GM23338 (cell line): ENCODE measurements around the gene ODAD3. TPM values are rescaled to one million over a fixed set of nuclear protein-coding genes. Genes with fewer than 3 reads are reported as not detected.
"Not testable (repeated sequence)": the region's sequence is repeated elsewhere in the genome, so short reads cannot be mapped to it uniquely, and the experiment has no call there.

Experiments used
- ATAC-seq: fragments of 200-7000 bp; cut with Tn5 transposase; 3 replicates; pipeline ENCODE4 v1.9.1; 2020
- DNase-seq: peaks from one replicate; pipeline ENCODE4 v3.0.0-alpha.2; 2015; ENCODE audit warnings: low spot score
- H2AFZ ChIP-seq: fragments of 200-600 bp; sonication (generic); 2 replicates; pipeline ENCODE4 v1.8.0; 2016; ENCODE audit warnings: antibody characterized with exemption, mild to moderate bottlenecking, moderate library complexity
- H3F3A ChIP-seq: fragments of 200-600 bp; sonication (generic); replicated peaks from 2 replicates; pipeline ENCODE4 v1.8.0; 2017; ENCODE audit warnings: antibody characterized with exemption, mixed run types, low read depth
- H3K27ac ChIP-seq: fragments of 200-600 bp; sonication (generic); 2 replicates; pipeline ENCODE4 v1.6.1; 2016; ENCODE audit warnings: low read depth
- H3K27me3 ChIP-seq: fragments of 200-600 bp; sonication (generic); 2 replicates; pipeline ENCODE4 v1.8.0; 2016; ENCODE audit warnings: mild to moderate bottlenecking, mixed run types, moderate library complexity; ENCODE audit not compliant: insufficient read depth
- H3K36me3 ChIP-seq: fragments of 200-600 bp; sonication (generic); 2 replicates; pipeline ENCODE4 v1.8.0; 2016; ENCODE audit warnings: mild to moderate bottlenecking; ENCODE audit not compliant: insufficient read depth
- H3K4me1 ChIP-seq: fragments of 200-600 bp; sonication (generic); 2 replicates; pipeline ENCODE4 v1.8.0; 2016; ENCODE audit warnings: mild to moderate bottlenecking, moderate library complexity; ENCODE audit not compliant: insufficient read depth
- H3K4me2 ChIP-seq: fragments of 200-600 bp; sonication (generic); 2 replicates; pipeline ENCODE4 v1.7.1; 2017; ENCODE audit warnings: mixed run types
- H3K4me3 ChIP-seq: fragments of 200-600 bp; sonication (generic); 2 replicates; pipeline ENCODE4 v1.6.1; 2016; ENCODE audit warnings: mixed run types
- H3K79me2 ChIP-seq: fragments of 200-600 bp; sonication (generic); replicated peaks from 2 replicates; pipeline ENCODE4 v1.8.0; 2017; ENCODE audit warnings: mild to moderate bottlenecking; ENCODE audit not compliant: insufficient read depth
- H3K9me2 ChIP-seq: fragments of 200-600 bp; sonication (generic); 2 replicates; pipeline ENCODE4 v1.8.0; 2017; ENCODE audit not compliant: insufficient read depth
- H4K20me1 ChIP-seq: fragments of 200-600 bp; sonication (generic); replicated peaks from 2 replicates; pipeline ENCODE4 v1.8.0; 2017; ENCODE audit warnings: mild to moderate bottlenecking; ENCODE audit not compliant: insufficient read depth
- H3K27ac Mint-ChIP-seq: 2 replicates; pipeline ENCODE4 v1.8.0; 2020; ENCODE audit warnings: inconsistent platforms, mild to moderate bottlenecking, moderate library complexity, mixed read lengths
- H3K27me3 Mint-ChIP-seq: 3 replicates; pipeline ENCODE4 v1.8.0; 2022; ENCODE audit warnings: low read depth, mild to moderate bottlenecking, moderate library complexity, mixed read lengths, inconsistent platforms; ENCODE audit not compliant: insufficient read depth, poor library complexity
- H3K36me3 Mint-ChIP-seq: 3 replicates; pipeline ENCODE4 v1.8.0; 2021; ENCODE audit warnings: low read depth, mild to moderate bottlenecking, inconsistent platforms, moderate library complexity, mixed read lengths
- H3K4me1 Mint-ChIP-seq: 3 replicates; pipeline ENCODE4 v1.8.0; 2020; ENCODE audit warnings: mild to moderate bottlenecking, inconsistent platforms, mixed read lengths
- H3K4me3 Mint-ChIP-seq: 3 replicates; pipeline ENCODE4 v1.8.0; 2021; ENCODE audit warnings: moderate library complexity, mild to moderate bottlenecking, inconsistent platforms, mixed read lengths
- H3K9me3 Mint-ChIP-seq: 3 replicates; pipeline ENCODE4 v1.8.0; 2020; ENCODE audit warnings: moderate library complexity, mild to moderate bottlenecking, inconsistent platforms, mixed read lengths
- CREB1 ChIP-seq: fragments of 250-450 bp; sonication (Bioruptor Pico); IDR thresholded peaks from 2 replicates; pipeline ENCODE4 v1.5.0; 2020; ENCODE audit warnings: low read depth, mild to moderate bottlenecking, moderate library complexity
- CTCF ChIP-seq, 2 experiments: fragments of 200-600 bp in 1 of 2; sonication (generic) in 1 of 2; conservative IDR thresholded peaks; 2 replicates each; pipeline versions ENCODE4 v1.5.1 to v1.6.1; 2016 to 2017; ENCODE audit warnings: antibody characterized with exemption in 2 of 2, low read depth in 2 of 2, mild to moderate bottlenecking in 2 of 2, moderate library complexity in 1 of 2
- ETS1 ChIP-seq: IDR thresholded peaks from 2 replicates; pipeline ENCODE4 v1.6.1; 2016; ENCODE audit warnings: antibody characterized with exemption
- EZH2 ChIP-seq: fragments of 200-600 bp; sonication (generic); IDR thresholded peaks from one replicate; pipeline ENCODE4 v1.8.0; 2017; ENCODE audit warnings: antibody characterized with exemption, mild to moderate bottlenecking, low read depth; ENCODE audit not compliant: unreplicated experiment
- EZH2phosphoT487 ChIP-seq: fragments of 200-600 bp; sonication (generic); IDR thresholded peaks from one replicate; pipeline ENCODE4 v1.8.1; 2018; ENCODE audit warnings: antibody characterized with exemption; ENCODE audit not compliant: unreplicated experiment
- NANOG ChIP-seq: IDR thresholded peaks from 2 replicates; pipeline ENCODE4 v1.6.1; 2016; ENCODE audit warnings: antibody characterized with exemption, borderline replicate concordance
- POLR2AphosphoS5 ChIP-seq: IDR thresholded peaks from 2 replicates; pipeline ENCODE4 v1.6.1; 2016; ENCODE audit warnings: antibody characterized with exemption, low read depth
- ZNF114 ChIP-seq: fragments of 250-450 bp; sonication (Bioruptor Pico); IDR thresholded peaks from 2 replicates; pipeline ENCODE4 v1.5.0; 2020; ENCODE audit warnings: mild to moderate bottlenecking, moderate library complexity
- polyA plus RNA-seq: library from polyadenylated mRNA; unstranded; fragments of >200 nt; fragmentation: Nextera tagmentation; extraction: Ambion mirVana; gene quantifications from 2 replicates; pipeline ENCODE4 v1.2.1, GENCODE V29; 2016
- total RNA-seq: library from RNA; depleted of rRNA; stranded (reverse); fragments of >200 nt; shearing (Covaris generic); gene quantifications from 2 replicates; pipeline ENCODE4 v1.2.3, GENCODE V29; 2014

Gene ODAD3
- total and polyA plus RNA-seq, 2 experiments from 2014 or later = 1.5 to 6.1 TPM

- DNase-seq = no peak
- H3K4me2 ChIP-seq = no peak overlapping the region
- no peaks in the 10 kb centered on the region for H3K79me2 ChIP-seq
- Mint-ChIP-seq H3K9me3 (no peaks in the 10 kb centered on the region; the same call in 1 of the 3 replicates), H3K4me3 (no peak overlapping the region), H3K4me1 (no peaks in the 10 kb centered on the region; the same call in 2 of the 3 replicates), H3K36me3 (no peaks in the 10 kb centered on the region; the same call in 2 of the 3 replicates), H3K27ac (no peak overlapping the region), H3K27me3 (peaks cover 21% of the 10 kb centered on the region)
- TF ChIP-seq ZNF114 = no peak
- TF ChIP-seq NANOG = no peak
- no peak for TF ChIP-seq CREB1 (CRISPR knock-in tag)
- no peak for TF ChIP-seq EZH2
- no peak for TF ChIP-seq POLR2AphosphoS5
- H3K9me2 ChIP-seq = no peaks in the 10 kb centered on the region
- no peak overlapping the region for H3K27ac ChIP-seq
- no peaks in the 10 kb centered on the region for H4K20me1 ChIP-seq
- no peak overlapping the region for H2AFZ ChIP-seq
- H3F3A ChIP-seq = no peaks in the 10 kb centered on the region
- H3K36me3 ChIP-seq = no peaks in the 10 kb centered on the region
- no peaks in the 10 kb centered on the region for H3K27me3 ChIP-seq
- H3K4me3 ChIP-seq = no peak overlapping the region
- no peak for ATAC-seq
- H3K4me1 ChIP-seq = no peaks in the 10 kb centered on the region
Measured at GRCh38 chr19:11473725-11474124, 38.8 kb upstream of the ODAD3 start.

GRCh38 chr19:11468266-11468845, 33.4 kb upstream of the ODAD3 start:
- H3K4me2 ChIP-seq, H3K27me3 ChIP-seq, H3F3A ChIP-seq, H3K27ac Mint-ChIP-seq, H3K4me3 ChIP-seq, H3K36me3 ChIP-seq, H3K27ac ChIP-seq, H3K27me3 Mint-ChIP-seq, H3K9me2 ChIP-seq, H3K79me2 ChIP-seq, ATAC-seq, H2AFZ ChIP-seq, H3K36me3 Mint-ChIP-seq, H3K4me1 Mint-ChIP-seq, H3K4me3 Mint-ChIP-seq, DNase-seq, H3K9me3 Mint-ChIP-seq, H4K20me1 ChIP-seq: not testable (repeated sequence)
- peaks cover 11% of the 10 kb centered on the region; the same call in 1 of the 2 replicates for H3K4me1 ChIP-seq

- H3K27ac ChIP-seq = no peak overlapping the region
- H3K4me1 Mint-ChIP-seq = peaks cover 9% of the 10 kb centered on the region; the same call in 2 of the 3 replicates
- 0 out of 2 replicates have a peak overlapping the region, but pooled peaks have one; percentile 68 for H3K4me2 ChIP-seq
- H3K4me1 ChIP-seq = peaks cover 11% of the 10 kb centered on the region; the same call in 1 of the 2 replicates
- no peaks in the 10 kb centered on the region for H3K27me3 ChIP-seq
- H3K9me3 Mint-ChIP-seq = no peaks in the 10 kb centered on the region
- no peaks in the 10 kb centered on the region for H3K79me2 ChIP-seq
- peaks cover 5% of the 10 kb centered on the region for H3K27me3 Mint-ChIP-seq
- no peaks in the 10 kb centered on the region for H3K36me3 ChIP-seq
- DNase-seq (peak; percentile 65), ATAC-seq (peak; percentile 73)
- H3K4me3 Mint-ChIP-seq = no peak overlapping the region
- TF ChIP-seq CTCF (conservative IDR thresholded peaks at IDR 0.05; ENCODE audit: low read depth in 2 of 2) = no peak
- TF ChIP-seq EZH2phosphoT487 = no peak
- no peak for TF ChIP-seq ETS1
- no peaks in the 10 kb centered on the region for H3K36me3 Mint-ChIP-seq
- H3F3A ChIP-seq = 0 out of 2 replicates have a peak, but pooled peaks cover 5% of the 10 kb centered on the region
- no peak overlapping the region; the same call in 1 of the 2 replicates for H3K4me3 ChIP-seq
- no peak overlapping the region for H3K27ac Mint-ChIP-seq
- H4K20me1 ChIP-seq = no peaks in the 10 kb centered on the region
- no peak overlapping the region for H2AFZ ChIP-seq
- H3K9me2 ChIP-seq = no peaks in the 10 kb centered on the region
Measured at GRCh38 chr19:11465600-11465999, 30.7 kb upstream of the ODAD3 start.
